Immature natural killer cell (primary cell): ENCODE measurements around the gene C1orf167. TPM values are rescaled to one million over a fixed set of nuclear protein-coding genes. Genes with fewer than 3 reads are reported as not detected.
"Not testable (repeated sequence)": the region's sequence is repeated elsewhere in the genome, so short reads cannot be mapped to it uniquely, and the experiment has no call there.

Source experiments
- DNase-seq, 3 donors: peaks; one replicate each; pipeline ENCODE4 v3.0.0; 2022; ENCODE audit warnings: mixed read lengths in 1 of 3
- H3K27ac Mint-ChIP-seq, 6 donors: one replicate each; pipeline ENCODE4 v1.8.0; 2020; ENCODE audit warnings: mixed read lengths in 6 of 6, mild to moderate bottlenecking in 5 of 6, inconsistent platforms in 4 of 6, moderate library complexity in 3 of 6
- H3K27me3 Mint-ChIP-seq, 3 donors: one replicate each; pipeline ENCODE4 v1.8.0; 2020 to 2021; ENCODE audit warnings: low read depth in 3 of 3, mild to moderate bottlenecking in 3 of 3, mixed read lengths in 3 of 3, moderate library complexity in 3 of 3, inconsistent platforms in 1 of 3
- H3K36me3 Mint-ChIP-seq, 3 donors: one replicate each; pipeline ENCODE4 v1.8.0; 2020; ENCODE audit warnings: mixed read lengths in 3 of 3, inconsistent platforms in 2 of 3, mild to moderate bottlenecking in 2 of 3
- H3K4me1 Mint-ChIP-seq, 2 donors: one replicate each; pipeline ENCODE4 v1.8.0; 2020; ENCODE audit warnings: inconsistent platforms in 2 of 2, mild to moderate bottlenecking in 2 of 2, mixed read lengths in 2 of 2, moderate library complexity in 1 of 2
- H3K4me3 Mint-ChIP-seq, 5 donors: one replicate each; pipeline ENCODE4 v1.8.0; 2020; ENCODE audit warnings: mild to moderate bottlenecking in 5 of 5, mixed read lengths in 5 of 5, inconsistent platforms in 3 of 5, moderate library complexity in 3 of 5
- H3K9me3 Mint-ChIP-seq, 6 donors: one replicate each; pipeline ENCODE4 v1.8.0; 2020; ENCODE audit warnings: mild to moderate bottlenecking in 6 of 6, mixed read lengths in 6 of 6, inconsistent platforms in 4 of 6, moderate library complexity in 3 of 6
- polyA plus RNA-seq, 3 donors: library from polyadenylated mRNA; unstranded; fragments of 300-500 nt; fragmentation: Illumina TruSeq; gene quantifications; one replicate each; pipeline ENCODE4 v1.2.3, GENCODE V29; 2021

Gene C1orf167
- polyA plus RNA-seq, 3 donors from 2014 or later: 3.0 TPM; not detected in 2

GRCh38 chr1:11797525-11798216 lies 35.7 kb downstream of the C1orf167 start:
- DNase-seq: no peak
- Mint-ChIP-seq H3K27ac (no peak overlapping the region), H3K27me3 (peaks cover 0 to under 1% (median 0%) of the 10 kb centered on the region in 3 donors), H3K36me3 (peaks cover 5 to 26% (median 6%) of the 10 kb centered on the region in 3 donors), H3K9me3 (no peaks in the 10 kb centered on the region), H3K4me3 (no peak overlapping the region), H3K4me1 (peaks cover 17 to 22% of the 10 kb centered on the region in 2 donors)

DNA sequence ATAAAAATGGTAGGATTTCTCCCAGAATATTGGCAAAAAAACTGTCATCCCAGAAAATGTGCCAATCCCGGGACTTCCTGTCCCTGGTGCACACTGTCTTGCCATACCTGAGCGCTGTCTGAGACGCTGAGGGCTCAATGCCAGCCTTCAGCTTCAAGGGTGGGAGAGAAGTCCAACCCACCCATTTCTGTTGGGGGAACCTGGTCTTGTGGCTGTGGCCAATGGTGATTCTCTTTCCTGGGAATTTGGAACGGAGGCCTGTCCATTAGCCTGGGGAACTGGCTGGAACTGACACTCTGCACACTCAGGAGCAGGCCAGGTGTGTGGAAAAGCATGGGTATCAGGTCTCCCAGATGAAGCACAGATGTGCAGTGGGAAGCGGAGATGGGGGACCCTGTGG lies 37.1 kb downstream of the C1orf167 start:
- H3K4me1 Mint-ChIP-seq: peaks cover 32 to 37% of the 10 kb centered on the region in 2 donors
- H3K4me3 Mint-ChIP-seq: no peak overlapping the region
- H3K27me3 Mint-ChIP-seq: peaks cover 0 to 4% (median 1%) of the 10 kb centered on the region in 3 donors
- H3K27ac Mint-ChIP-seq: no peak overlapping the region
- no peak for DNase-seq
- no peaks in the 10 kb centered on the region for H3K9me3 Mint-ChIP-seq
- H3K36me3 Mint-ChIP-seq: peaks cover 5 to 26% (median 6%) of the 10 kb centered on the region in 3 donors

GRCh38 chr1:11799896-11800295 lies 37.9 kb downstream of the C1orf167 start:
- no peak for DNase-seq
- peak overlapping the region in 1 of 6 donors; percentile 13 for H3K27ac Mint-ChIP-seq

GRCh38 chr1:11800391-11800755 lies 38.4 kb downstream of the C1orf167 start:
- H3K27ac Mint-ChIP-seq: peak overlapping the region in 1 of 6 donors; percentile 13
- DNase-seq: no peak
- H3K27me3 Mint-ChIP-seq: peaks cover 0 to 6% (median 1%) of the 10 kb centered on the region in 3 donors
- peaks cover 41 to 48% of the 10 kb centered on the region in 2 donors for H3K4me1 Mint-ChIP-seq
- no peak overlapping the region for H3K4me3 Mint-ChIP-seq
- no peaks in the 10 kb centered on the region for H3K9me3 Mint-ChIP-seq
- H3K36me3 Mint-ChIP-seq: peaks cover 3 to 18% (median 4%) of the 10 kb centered on the region in 3 donors

More at GRCh38 chr1:11799896-11800295, 37.9 kb downstream of the C1orf167 start:
- Mint-ChIP-seq H3K36me3 (peaks cover 5 to 21% (median 6%) of the 10 kb centered on the region in 3 donors), H3K27me3 (peaks cover 0 to 6% (median 1%) of the 10 kb centered on the region in 3 donors), H3K4me1 (peaks cover 40 to 44% of the 10 kb centered on the region in 2 donors), H3K4me3 (no peak overlapping the region), H3K9me3 (no peaks in the 10 kb centered on the region)

GRCh38 chr1:11800756-11801433 lies 38.9 kb downstream of the C1orf167 start:
- no peaks in the 10 kb centered on the region for H3K9me3 Mint-ChIP-seq
- H3K27me3 Mint-ChIP-seq: peaks cover 0 to 11% (median 4%) of the 10 kb centered on the region in 3 donors
- DNase-seq: no peak
- H3K4me1 Mint-ChIP-seq: peaks cover 43 to 48% of the 10 kb centered on the region in 2 donors
- H3K27ac Mint-ChIP-seq: peak overlapping the region in 3 of 6 donors; percentile 12 to 71 (median 13)
- peaks cover 0 to 13% (median 0%) of the 10 kb centered on the region in 3 donors for H3K36me3 Mint-ChIP-seq
- H3K4me3 Mint-ChIP-seq: peak overlapping the region in 4 of 5 donors; percentile 22 to 94 (median 59)

- peaks cover 0 to 13% (median 0%) of the 10 kb centered on the region in 3 donors for H3K36me3 Mint-ChIP-seq
- no peaks in the 10 kb centered on the region for H3K9me3 Mint-ChIP-seq
- H3K27me3 Mint-ChIP-seq: peaks cover 0 to 14% (median 7%) of the 10 kb centered on the region in 3 donors
- DNase-seq: peak in 1 of 3 donors; percentile 20
- H3K27ac Mint-ChIP-seq: peak overlapping the region; percentile 84 to 99 (median 92)
- peak overlapping the region; percentile 91 to 100 (median 97) for H3K4me3 Mint-ChIP-seq
- peaks cover 60 to 64% of the 10 kb centered on the region in 2 donors for H3K4me1 Mint-ChIP-seq
These were observed 40.6 kb downstream of the C1orf167 start for GRCh38 chr1:11802616-11802972.

GRCh38 chr1:11802973-11803885 lies 41.2 kb downstream of the C1orf167 start:
- peaks cover 0 to 14% (median 7%) of the 10 kb centered on the region in 3 donors for H3K27me3 Mint-ChIP-seq
- no peaks in the 10 kb centered on the region for H3K9me3 Mint-ChIP-seq
- H3K27ac Mint-ChIP-seq: peak overlapping the region; percentile 91 to 99 (median 94)
- DNase-seq: peak; percentile 76 to 79 (median 78)
- H3K4me3 Mint-ChIP-seq: peak overlapping the region; percentile 91 to 100 (median 97)
- H3K4me1 Mint-ChIP-seq: peaks cover 66 to 70% of the 10 kb centered on the region in 2 donors
- peaks cover 0 to 13% (median 0%) of the 10 kb centered on the region in 3 donors for H3K36me3 Mint-ChIP-seq

GRCh38 chr1:11803924-11804665 lies 42.1 kb downstream of the C1orf167 start:
- not testable (repeated sequence) for H3K9me3 Mint-ChIP-seq, DNase-seq
- Mint-ChIP-seq H3K27me3 (peaks cover 0 to 14% (median 7%) of the 10 kb centered on the region in 3 donors), H3K4me3 (peak overlapping the region; percentile 97 to 100 (median 98)), H3K27ac (peak overlapping the region; percentile 86 to 99 (median 98)), H3K36me3 (peaks cover 0 to 13% (median 0%) of the 10 kb centered on the region in 3 donors), H3K4me1 (peaks cover 71 to 72% of the 10 kb centered on the region in 2 donors)

- Mint-ChIP-seq H3K27ac (peak overlapping the region; percentile 86 to 99 (median 98)), H3K4me3 (peak overlapping the region; percentile 97 to 100 (median 98)), H3K4me1 (peaks cover 71 to 74% of the 10 kb centered on the region in 2 donors), H3K27me3 (peaks cover 0 to 14% (median 7%) of the 10 kb centered on the region in 3 donors), H3K36me3 (peaks cover 0 to 13% (median 0%) of the 10 kb centered on the region in 3 donors), H3K9me3 (no peaks in the 10 kb centered on the region)
- DNase-seq: no peak
These were observed 42.9 kb downstream of the C1orf167 start for GRCh38 chr1:11804666-11805421.

GRCh38 chr1:11805422-11806306 lies 43.7 kb downstream of the C1orf167 start, which contains the start of the genes CLCN6 and MTHFR:
CLCN6 (plus strand) TSS chr1:11806191; CDS start chr1:11806263, 72 bp downstream.
MTHFR (minus strand) TSS chr1:11805964; CDS start chr1:11803116, 2,848 bp downstream.
- H3K9me3 Mint-ChIP-seq: no peaks in the 10 kb centered on the region
- H3K4me3 Mint-ChIP-seq: peak within 1 kb of the TSS; percentile 97 to 100 (median 98)
- H3K27me3 Mint-ChIP-seq: peaks cover 0 to 14% (median 7%) of the 10 kb centered on the region in 3 donors
- peaks cover 0 to 9% (median 0%) of the 10 kb centered on the region in 3 donors for H3K36me3 Mint-ChIP-seq
- peaks cover 71% of the 10 kb centered on the region in 2 donors for H3K4me1 Mint-ChIP-seq
- DNase-seq: peak; percentile 98 to 99 (median 98)
- peak within 1 kb of the TSS; percentile 97 to 100 (median 98) for H3K27ac Mint-ChIP-seq

DNA sequence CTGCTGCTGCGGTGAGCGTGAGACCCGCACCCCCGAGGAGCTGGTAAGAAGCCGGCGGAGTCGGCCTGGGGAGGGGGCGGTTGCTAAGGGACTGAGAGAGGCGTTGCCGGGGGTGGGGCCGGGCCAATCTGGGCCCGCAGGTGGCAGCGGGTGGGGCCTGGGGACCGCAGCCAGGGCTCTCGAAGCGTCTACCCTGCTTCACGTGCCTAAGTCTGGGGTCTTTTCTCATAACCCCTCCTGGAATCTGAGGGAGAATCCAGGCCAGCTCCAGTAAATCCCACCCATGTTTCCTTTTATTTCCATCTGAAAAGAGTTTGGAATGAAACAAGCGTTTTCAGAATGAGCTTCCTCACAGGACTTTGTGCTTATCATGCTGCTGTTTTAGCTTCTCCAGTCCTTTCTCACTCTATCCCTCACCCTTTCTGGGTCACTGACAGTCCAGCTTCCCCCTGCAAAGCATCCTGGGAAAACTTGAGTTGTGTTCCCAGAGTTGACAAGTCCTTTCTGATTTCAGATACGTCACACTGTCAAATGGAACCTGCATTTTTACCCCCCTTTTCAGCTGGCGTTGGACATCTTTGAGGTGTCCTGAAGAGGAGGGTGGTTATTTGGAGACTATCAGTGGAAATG lies 44.4 kb downstream of the C1orf167 start:
- H3K4me3 Mint-ChIP-seq: peak overlapping the region; percentile 97 to 100 (median 98)
- H3K36me3 Mint-ChIP-seq: peaks cover 0 to 4% (median 0%) of the 10 kb centered on the region in 3 donors
- H3K27me3 Mint-ChIP-seq: peaks cover 0 to 14% (median 7%) of the 10 kb centered on the region in 3 donors
- no peaks in the 10 kb centered on the region for H3K9me3 Mint-ChIP-seq
- H3K4me1 Mint-ChIP-seq: peaks cover 65 to 66% of the 10 kb centered on the region in 2 donors
- no peak for DNase-seq
- H3K27ac Mint-ChIP-seq: peak overlapping the region; percentile 97 to 100 (median 98)
